Measurements from ENCODE around the gene FHAD1.

- TF ChIP-seq CTCF (conservative IDR thresholded peaks at IDR 0.05; ENCODE audit: low read length), result no peak
- TF ChIP-seq EZH2phosphoT487 (IDR thresholded peaks at IDR 0.05; ENCODE audit: borderline replicate concordance, low read depth, low read length), result no peak
These were observed 188.4 kb downstream of the FHAD1 start for GRCh38 chr1:15435239-15436077.
